Mononuclear cell (primary cell): ENCODE measurements around the gene CNTN4. TPM values are rescaled to one million over a fixed set of nuclear protein-coding genes. Genes with fewer than 3 reads are reported as not detected.

Source experiments
- H3K27me3 ChIP-seq: 2 replicates; pipeline ENCODE4 v1.6.0; 2011; ENCODE audit warnings: low read length, control low read depth; ENCODE audit not compliant: insufficient read depth
- H3K4me1 ChIP-seq: 2 replicates; pipeline ENCODE4 v1.5.1; 2011; ENCODE audit warnings: mild to moderate bottlenecking, low read length, control low read depth; ENCODE audit not compliant: insufficient read depth
- H3K4me3 ChIP-seq: 2 replicates; pipeline ENCODE4 v1.5.1; 2011; ENCODE audit warnings: mild to moderate bottlenecking, low read length, moderate library complexity
- H3K9me3 ChIP-seq: 2 replicates; pipeline ENCODE4 v1.5.1; 2011; ENCODE audit warnings: low read depth, mild to moderate bottlenecking, control low read depth, low read length
- total RNA-seq: library from RNA; depleted of rRNA; stranded (reverse); fragments of >200 nt; gene quantifications from one replicate; pipeline ENCODE4 v1.2.3, GENCODE V29; 2012

The CNTN4 gene
- total RNA-seq, 1 donor, result not detected

GRCh38 chr3:2578560-2578959 is 479.9 kb downstream of the CNTN4 start:
- Histone ChIP-seq H3K9me3 (no peaks in the 10 kb centered on the region), H3K27me3 (no peaks in the 10 kb centered on the region)

GRCh38 chr3:2579206-2579605 is 480.5 kb downstream of the CNTN4 start:
- Histone ChIP-seq H3K4me1 (no peaks in the 10 kb centered on the region), H3K4me3 (no peak overlapping the region), H3K27me3 (no peaks in the 10 kb centered on the region), H3K9me3 (no peaks in the 10 kb centered on the region)

More at GRCh38 chr3:2578560-2578959, 479.9 kb downstream of the CNTN4 start:
- Histone ChIP-seq H3K4me3 (no peak overlapping the region), H3K4me1 (no peaks in the 10 kb centered on the region)

DNA sequence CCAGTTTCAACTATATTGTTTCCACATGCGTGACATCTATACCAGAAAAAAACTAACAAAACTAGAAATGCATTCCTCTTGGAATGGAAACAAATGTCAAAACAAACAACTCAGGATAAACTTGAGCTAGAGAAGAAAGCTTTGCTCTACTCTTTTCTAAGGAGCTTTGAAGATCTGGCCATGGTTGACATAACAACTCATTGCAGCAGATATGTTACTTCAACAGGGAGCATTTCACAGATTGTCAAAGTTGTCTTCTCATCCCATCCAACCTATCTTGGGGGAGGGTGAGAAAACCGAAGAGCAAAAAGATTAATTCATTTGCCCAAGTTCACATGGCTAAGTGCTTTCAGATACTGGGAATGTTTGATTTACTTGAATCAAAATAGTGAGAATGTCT is 484.4 kb downstream of the CNTN4 start:
- Histone ChIP-seq H3K27me3 (no peaks in the 10 kb centered on the region), H3K4me3 (no peak overlapping the region), H3K4me1 (no peaks in the 10 kb centered on the region), H3K9me3 (no peaks in the 10 kb centered on the region)

DNA sequence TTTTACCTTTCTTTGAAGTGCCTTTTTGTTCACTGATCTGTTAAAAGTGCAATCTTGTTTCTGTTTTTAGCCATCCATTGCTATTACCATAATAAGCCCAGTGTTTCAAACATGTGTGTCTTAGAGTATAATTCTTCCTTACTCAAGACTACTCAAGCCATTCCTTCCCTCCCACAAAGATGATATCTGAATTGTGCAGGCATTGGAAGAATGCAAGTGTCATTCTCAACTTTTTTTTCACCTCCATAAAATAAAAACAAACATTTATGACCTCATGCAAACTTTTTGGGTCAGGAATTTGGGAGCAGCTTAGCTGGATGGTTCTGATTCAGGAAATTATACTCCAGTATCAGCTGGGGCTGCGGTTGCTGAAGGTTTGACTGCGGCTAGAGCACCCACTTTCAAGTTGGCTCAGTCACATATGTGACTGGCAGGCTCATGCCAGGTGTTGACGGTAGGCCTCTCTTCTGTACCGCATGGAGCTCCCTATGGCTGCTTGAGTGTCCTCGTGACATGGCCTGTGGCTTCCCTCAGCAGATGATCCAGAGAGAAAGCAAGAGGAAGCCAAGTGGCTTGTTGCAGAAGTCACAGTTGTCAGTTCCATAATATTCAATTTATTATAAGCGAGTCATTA is 490.8 kb downstream of the CNTN4 start:
- no peaks in the 10 kb centered on the region for H3K4me1 ChIP-seq

DNA sequence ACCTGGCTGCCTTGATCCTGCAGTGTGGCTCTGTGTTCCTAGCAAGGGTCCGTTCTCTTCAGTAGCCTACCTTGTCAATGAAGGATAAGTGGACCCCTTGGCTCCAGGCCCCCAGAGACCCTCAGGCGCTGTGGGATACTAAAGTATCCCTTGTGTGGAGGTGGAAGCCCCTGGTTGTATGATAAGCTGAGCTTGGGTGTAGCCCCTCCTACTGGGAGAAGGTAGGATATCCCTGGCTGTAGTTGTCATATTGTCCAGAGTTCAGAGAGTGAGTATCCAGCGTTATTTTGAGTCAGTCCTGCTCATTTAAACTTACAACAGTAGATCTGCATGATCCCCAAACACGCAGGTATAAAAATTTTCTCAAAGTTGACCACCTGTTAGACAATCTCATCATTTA is 496.8 kb downstream of the CNTN4 start:
- no peak overlapping the region for H3K4me3 ChIP-seq
- H3K9me3 ChIP-seq, result no peaks in the 10 kb centered on the region
- no peaks in the 10 kb centered on the region for H3K4me1 ChIP-seq
- no peaks in the 10 kb centered on the region for H3K27me3 ChIP-seq

More for the DNA sequence above, 490.8 kb downstream of the CNTN4 start:
- Histone ChIP-seq H3K27me3 (no peaks in the 10 kb centered on the region), H3K9me3 (no peaks in the 10 kb centered on the region), H3K4me3 (no peak overlapping the region)

DNA sequence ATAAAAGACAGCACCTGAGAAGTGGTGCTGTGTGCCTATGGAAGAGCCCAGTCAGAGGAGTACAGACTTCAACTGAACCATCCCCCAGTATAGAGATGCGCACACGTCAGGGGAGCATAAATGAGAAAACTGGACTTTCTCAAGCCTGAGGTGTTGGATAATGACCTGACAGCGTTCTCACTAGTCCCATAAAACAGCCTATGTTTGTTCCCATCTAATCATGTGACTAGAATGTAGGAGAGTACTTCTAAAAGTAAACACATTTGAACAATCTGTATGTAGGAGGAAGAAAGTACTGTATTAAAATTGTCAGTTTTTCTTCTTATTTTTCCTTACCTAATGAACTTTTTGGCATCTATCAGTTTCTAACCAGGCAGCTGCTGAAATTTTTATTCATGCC is 498.9 kb downstream of the CNTN4 start:
- no peaks in the 10 kb centered on the region for H3K4me1 ChIP-seq
- H3K9me3 ChIP-seq, result no peaks in the 10 kb centered on the region
- H3K4me3 ChIP-seq, result no peak overlapping the region
- no peaks in the 10 kb centered on the region for H3K27me3 ChIP-seq

GRCh38 chr3:2599471-2599870 is 500.8 kb downstream of the CNTN4 start:
- no peaks in the 10 kb centered on the region for H3K4me1 ChIP-seq
- H3K27me3 ChIP-seq, result no peaks in the 10 kb centered on the region
- H3K9me3 ChIP-seq, result no peaks in the 10 kb centered on the region
- H3K4me3 ChIP-seq, result no peak overlapping the region

DNA sequence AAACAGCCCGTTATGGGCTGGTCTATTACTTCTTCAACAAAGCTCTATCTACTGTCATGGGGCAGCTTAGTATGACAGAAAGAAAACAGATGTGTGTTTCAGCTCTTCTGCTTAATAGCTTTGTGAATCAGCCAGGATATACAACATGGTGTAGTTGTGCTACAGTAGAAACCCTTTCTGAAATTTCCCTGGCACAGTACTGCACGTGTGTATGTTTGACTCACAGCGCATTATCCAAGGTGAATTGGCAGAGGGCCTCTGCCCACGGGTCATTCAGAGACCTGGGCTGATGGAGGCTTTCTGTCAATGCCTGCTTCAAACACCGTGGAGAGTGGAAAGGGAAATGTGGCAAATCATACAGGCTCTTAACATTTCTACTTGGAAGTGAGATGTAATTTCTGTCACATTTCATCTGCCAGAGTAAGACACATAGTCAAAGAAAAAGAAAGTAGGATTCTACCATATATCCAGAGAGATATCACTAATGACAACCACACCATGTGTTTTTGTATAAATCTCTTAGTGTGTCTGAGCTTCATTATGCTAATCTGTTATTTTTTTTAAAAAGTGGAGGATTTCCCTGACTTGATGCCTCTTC is 505.1 kb downstream of the CNTN4 start:
- Histone ChIP-seq H3K9me3 (no peaks in the 10 kb centered on the region), H3K4me3 (no peak overlapping the region), H3K4me1 (no peaks in the 10 kb centered on the region), H3K27me3 (no peaks in the 10 kb centered on the region)

DNA sequence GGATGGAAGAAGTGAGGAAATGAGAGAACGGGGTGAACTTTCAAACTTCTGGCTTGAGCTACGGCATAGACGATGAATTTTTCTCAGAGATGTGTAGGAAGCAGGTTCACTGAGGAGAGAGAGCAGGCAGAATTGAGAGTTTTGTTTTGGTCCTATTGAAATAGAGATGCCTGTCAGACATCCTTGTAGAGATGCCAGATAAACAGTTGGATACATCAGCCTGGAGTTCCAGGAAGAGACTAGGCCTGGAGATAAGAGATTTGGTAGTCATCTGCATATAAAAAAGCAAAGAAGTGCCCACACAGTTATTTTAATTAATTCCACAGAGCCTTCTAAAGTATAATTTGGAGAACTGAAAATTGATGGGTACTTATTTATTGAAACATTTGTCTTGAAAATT is 515.9 kb downstream of the CNTN4 start:
- H3K4me1 ChIP-seq, result no peaks in the 10 kb centered on the region
- no peak overlapping the region for H3K4me3 ChIP-seq
- no peaks in the 10 kb centered on the region for H3K9me3 ChIP-seq
- no peaks in the 10 kb centered on the region for H3K27me3 ChIP-seq

GRCh38 chr3:2615080-2615479 is 516.4 kb downstream of the CNTN4 start:
- Histone ChIP-seq H3K4me1 (no peaks in the 10 kb centered on the region), H3K9me3 (no peaks in the 10 kb centered on the region), H3K27me3 (no peaks in the 10 kb centered on the region), H3K4me3 (no peak overlapping the region)

- Histone ChIP-seq H3K9me3 (no peaks in the 10 kb centered on the region), H3K27me3 (no peaks in the 10 kb centered on the region), H3K4me1 (no peaks in the 10 kb centered on the region), H3K4me3 (no peak overlapping the region)
Measured at GRCh38 chr3:2623436-2623835, 524.8 kb downstream of the CNTN4 start.

- Histone ChIP-seq H3K9me3 (no peaks in the 10 kb centered on the region), H3K4me3 (no peak overlapping the region), H3K27me3 (no peaks in the 10 kb centered on the region), H3K4me1 (no peaks in the 10 kb centered on the region)
Measured at GRCh38 chr3:2628117-2628516, 529.5 kb downstream of the CNTN4 start.

GRCh38 chr3:2635511-2635910 is 536.8 kb downstream of the CNTN4 start:
- Histone ChIP-seq H3K27me3 (no peaks in the 10 kb centered on the region), H3K9me3 (no peaks in the 10 kb centered on the region)

DNA sequence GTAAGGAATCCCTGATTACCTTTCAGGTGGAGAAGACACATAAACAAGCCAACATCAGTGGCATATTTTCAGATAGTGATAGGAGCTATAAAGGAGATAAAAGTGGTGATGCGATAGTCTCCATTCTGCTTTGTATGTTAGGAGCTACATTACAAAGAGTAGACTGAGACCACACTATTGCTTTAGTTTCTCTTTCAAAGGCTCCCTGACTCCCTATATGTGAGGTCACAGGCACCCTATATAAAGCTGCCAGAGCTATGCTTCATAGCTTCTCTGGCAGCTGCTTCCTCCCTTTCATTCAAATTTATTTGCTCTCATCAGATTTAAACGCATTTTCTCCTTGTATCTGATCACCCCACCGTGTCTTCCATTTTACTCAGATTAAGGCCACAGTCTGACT is 544.9 kb downstream of the CNTN4 start:
- Histone ChIP-seq H3K4me3 (no peak overlapping the region), H3K9me3 (no peaks in the 10 kb centered on the region), H3K27me3 (no peaks in the 10 kb centered on the region), H3K4me1 (no peaks in the 10 kb centered on the region)

More at GRCh38 chr3:2635511-2635910, 536.8 kb downstream of the CNTN4 start:
- no peaks in the 10 kb centered on the region for H3K4me1 ChIP-seq
- H3K4me3 ChIP-seq, result no peak overlapping the region

GRCh38 chr3:2645001-2645400 is 546.3 kb downstream of the CNTN4 start:
- H3K27me3 ChIP-seq, result no peaks in the 10 kb centered on the region
- no peak overlapping the region for H3K4me3 ChIP-seq
- H3K4me1 ChIP-seq, result no peaks in the 10 kb centered on the region
- H3K9me3 ChIP-seq, result no peaks in the 10 kb centered on the region

GRCh38 chr3:2650746-2651145 is 552.1 kb downstream of the CNTN4 start:
- Histone ChIP-seq H3K4me1 (no peaks in the 10 kb centered on the region), H3K27me3 (no peaks in the 10 kb centered on the region), H3K4me3 (no peak overlapping the region), H3K9me3 (no peaks in the 10 kb centered on the region)
